Body of pancreas (tissue), 4 donors: Measurements from ENCODE around the gene EVA1C. TPM values are rescaled to one million over a fixed set of nuclear protein-coding genes. Genes with fewer than 3 reads are reported as not detected.
A peak's percentile ranks its signal among the peaks of the same experiment; 100 is the strongest.

Experiments
- ATAC-seq: fragments of 150-250 bp; one replicate; pipeline ENCODE4 v1.9.1; 2016
- DNase-seq, 4 donors: peaks; one replicate each; pipeline ENCODE4 v3.0.0-alpha.2; 2019
- H3K27ac ChIP-seq, 4 donors: fragments of 200-600 bp; sonication (generic); 1 replicate in 3 of 4; 2 replicates in 1 of 4; pipeline versions ENCODE4 v1.5.1 to v1.6.1; 2016 to 2019; ENCODE audit warnings: mild to moderate bottlenecking in 1 of 4, mixed read lengths in 1 of 4, moderate library complexity in 1 of 4
- H3K27me3 ChIP-seq, 2 donors: fragments of 200-600 bp; sonication (generic); one replicate each; pipeline ENCODE4 v1.6.0; 2016; ENCODE audit warnings: mild to moderate bottlenecking in 1 of 2
- H3K36me3 ChIP-seq, 2 donors: fragments of 200-600 bp; sonication (generic); replicated peaks in 1 of 2; 2 replicates each; pipeline ENCODE4 v1.5.1; 2016; ENCODE audit warnings: low read depth in 2 of 2; ENCODE audit not compliant: insufficient read depth in 1 of 2
- H3K4me1 ChIP-seq: fragments of 200-600 bp; sonication (generic); one replicate; pipeline ENCODE4 v1.6.0; 2016
- H3K4me3 ChIP-seq, 2 donors: fragments of 200-600 bp; sonication (generic); 1 replicate in 1 of 2; 2 replicates in 1 of 2; pipeline ENCODE4 v1.5.1; 2016 to 2019
- H3K9me3 ChIP-seq, 3 donors: fragments of 200-600 bp; sonication (generic); 1 replicate in 2 of 3; 2 replicates in 1 of 3; pipeline ENCODE4 v1.5.1; 2016
- POLR2A ChIP-seq, 3 donors: fragments of 450-650 bp; IDR thresholded peaks; one replicate each; pipeline ENCODE4 v1.6.1; 2016; ENCODE audit warnings: antibody characterized with exemption in 3 of 3, mild to moderate bottlenecking in 2 of 3
- WGBS, 2 donors: methylation state at CpG; one replicate each; pipeline ENCODE4 v1.1.5; 2017; 5-methylcytosine and 5-hydroxymethylcytosine counted together
- intact Hi-C: fragments of 100-400 bp; cut with DNase I; formaldehyde crosslinking; loops from one replicate; pipeline ENCODE4 v1.15.1; 2023
- total RNA-seq, 2 donors: library from RNA; depleted of rRNA; stranded (reverse); fragments of >200 nt; gene quantifications; one replicate each; pipeline ENCODE4 v1.1.0, GENCODE V29; 2016
- TF ChIP-seq, protein P1 (sequence below), 7 experiments: fragments of 450-650 bp in 4 of 7; fragments of 200-600 bp in 3 of 7; sonication (generic) in 3 of 7; IDR thresholded peaks; one replicate each; pipeline ENCODE4 v1.5.1; 2016 to 2019; ENCODE audit warnings: antibody characterized with exemption in 7 of 7

EVA1C gene
- total RNA-seq, 2 donors from 2014 or later, result 16.5 to 24.4 TPM

- Histone ChIP-seq H3K4me1 (no peaks in the 10 kb centered on the region), H3K27me3 (no peaks in the 10 kb centered on the region), H3K36me3 (no peaks in the 10 kb centered on the region), H3K9me3 (no peaks in the 10 kb centered on the region), H3K27ac (no peak overlapping the region), H3K4me3 (no peak overlapping the region)
- 74 to 86% methylated on average over 6 of the region's 6 CpGs for WGBS, 2 donors
- ATAC-seq (no peak), DNase-seq (no peak)
- TF ChIP-seq, protein P1, sequence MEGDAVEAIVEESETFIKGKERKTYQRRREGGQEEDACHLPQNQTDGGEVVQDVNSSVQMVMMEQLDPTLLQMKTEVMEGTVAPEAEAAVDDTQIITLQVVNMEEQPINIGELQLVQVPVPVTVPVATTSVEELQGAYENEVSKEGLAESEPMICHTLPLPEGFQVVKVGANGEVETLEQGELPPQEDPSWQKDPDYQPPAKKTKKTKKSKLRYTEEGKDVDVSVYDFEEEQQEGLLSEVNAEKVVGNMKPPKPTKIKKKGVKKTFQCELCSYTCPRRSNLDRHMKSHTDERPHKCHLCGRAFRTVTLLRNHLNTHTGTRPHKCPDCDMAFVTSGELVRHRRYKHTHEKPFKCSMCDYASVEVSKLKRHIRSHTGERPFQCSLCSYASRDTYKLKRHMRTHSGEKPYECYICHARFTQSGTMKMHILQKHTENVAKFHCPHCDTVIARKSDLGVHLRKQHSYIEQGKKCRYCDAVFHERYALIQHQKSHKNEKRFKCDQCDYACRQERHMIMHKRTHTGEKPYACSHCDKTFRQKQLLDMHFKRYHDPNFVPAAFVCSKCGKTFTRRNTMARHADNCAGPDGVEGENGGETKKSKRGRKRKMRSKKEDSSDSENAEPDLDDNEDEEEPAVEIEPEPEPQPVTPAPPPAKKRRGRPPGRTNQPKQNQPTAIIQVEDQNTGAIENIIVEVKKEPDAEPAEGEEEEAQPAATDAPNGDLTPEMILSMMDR (IDR thresholded peaks at IDR 0.05), result no peak
- no peak for TF ChIP-seq POLR2A (IDR thresholded peaks at IDR 0.05)
- intact Hi-C loops, result no loop called here
These were observed 56.2 kb downstream of the EVA1C start for GRCh38 chr21:32468681-32469111.

DNA sequence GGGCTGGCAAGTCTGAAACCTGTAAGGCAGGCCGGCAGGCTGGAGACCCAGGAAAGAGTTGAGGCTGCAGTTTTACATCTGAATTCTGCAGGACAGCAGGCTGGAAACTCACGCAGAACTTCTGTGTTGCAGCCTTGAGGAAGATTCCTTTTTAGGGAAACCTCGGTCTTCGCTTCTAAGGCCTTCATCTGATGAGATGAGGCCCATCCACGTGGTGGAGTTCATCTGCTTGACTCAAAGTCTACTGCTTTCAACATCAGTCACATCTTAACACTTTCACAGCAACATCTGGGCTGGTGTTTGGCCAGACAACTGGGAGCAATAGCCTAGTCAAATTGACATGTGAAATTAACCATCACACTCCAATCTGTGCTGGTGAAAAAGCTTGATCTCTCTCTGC lies 57.1 kb downstream of the EVA1C start:
- no peaks in the 10 kb centered on the region for H3K27me3 ChIP-seq
- DNase-seq (no peak), ATAC-seq (no peak)
- intact Hi-C loops, result no loop called here
- H3K9me3 ChIP-seq, result no peaks in the 10 kb centered on the region
- 84 to 89% methylated on average over 5 of the region's 5 CpGs for WGBS, 2 donors
- H3K36me3 ChIP-seq, result no peaks in the 10 kb centered on the region
- H3K4me3 ChIP-seq, result no peak overlapping the region
- peaks cover 5% of the 10 kb centered on the region for H3K4me1 ChIP-seq
- no peak overlapping the region for H3K27ac ChIP-seq
- TF ChIP-seq, protein P1 (IDR thresholded peaks at IDR 0.05), result no peak
- no peak for TF ChIP-seq POLR2A (IDR thresholded peaks at IDR 0.05)

- Histone ChIP-seq H3K4me3 (no peak overlapping the region), H3K27ac (no peak overlapping the region), H3K36me3 (no peaks in the 10 kb centered on the region), H3K9me3 (no peaks in the 10 kb centered on the region), H3K4me1 (peaks cover 10% of the 10 kb centered on the region), H3K27me3 (no peaks in the 10 kb centered on the region)
- DNase-seq, result no peak
- WGBS, 2 donors, result 83 to 94% methylated on average over 9 of the region's 9 CpGs
- ATAC-seq, result no peak
- intact Hi-C loops, result no loop called here
- TF ChIP-seq POLR2A (IDR thresholded peaks at IDR 0.05), result no peak
- TF ChIP-seq, protein P1 (IDR thresholded peaks at IDR 0.05), result no peak
These were observed 57.7 kb downstream of the EVA1C start for GRCh38 chr21:32470206-32470605.

- H3K4me3 ChIP-seq, result no peak overlapping the region
- 89 to 90% methylated on average over 17 of the region's 17 CpGs for WGBS, 2 donors
- H3K27ac ChIP-seq, result peak overlapping the region in 1 of 4 donors; percentile 3
- TF ChIP-seq, protein P1 (IDR thresholded peaks at IDR 0.05), result no peak
- TF ChIP-seq POLR2A (IDR thresholded peaks at IDR 0.05), result no peak
- peaks cover 31% of the 10 kb centered on the region for H3K4me1 ChIP-seq
- no peaks in the 10 kb centered on the region for H3K9me3 ChIP-seq
- DNase-seq, result no peak
- no peak for ATAC-seq
- intact Hi-C loops, result no loop called here
- H3K27me3 ChIP-seq, result no peaks in the 10 kb centered on the region
- H3K36me3 ChIP-seq, result no peaks in the 10 kb centered on the region
These were observed 60.6 kb downstream of the EVA1C start for GRCh38 chr21:32472890-32473765.
